A549 (cell line): Measurements from ENCODE around the gene TBX5.

Experiments used
- CHD4 ChIP-seq: fragments of 200-600 bp; sonication (generic); IDR thresholded peaks from 2 replicates; pipeline ENCODE4 v1.6.1; 2016; ENCODE audit warnings: antibody characterized with exemption, mild to moderate bottlenecking, borderline replicate concordance
- GATA3 ChIP-seq: IDR thresholded peaks from 2 replicates; pipeline ENCODE4 v1.6.1; 2012; ENCODE audit warnings: borderline replicate concordance
- MAZ ChIP-seq: fragments of 150-350 bp; IDR thresholded peaks from 2 replicates; pipeline ENCODE4 v1.6.1; 2014; ENCODE audit warnings: antibody characterized with exemption, low read depth, low read length, borderline replicate concordance
- MYC ChIP-seq: IDR thresholded peaks from 2 replicates; pipeline ENCODE4 v1.6.1; 2012; ENCODE audit warnings: mild to moderate bottlenecking, inconsistent platforms, low read length, improper control_type of control experiment, borderline replicate concordance
- POLR2A ChIP-seq: IDR thresholded peaks from 2 replicates; pipeline ENCODE4 v1.6.1; 2012; ENCODE audit warnings: mild to moderate bottlenecking, low read length
- SMC3 ChIP-seq: fragments of >200 bp; sonication (Bioruptor Twin); formaldehyde crosslinking; IDR thresholded peaks from 3 replicates; pipeline ENCODE4 v1.6.1; 2018; ENCODE audit warnings: inconsistent platforms
- TF ChIP-seq, protein P1 (sequence below): fragments of >200 bp; sonication (Bioruptor Twin); formaldehyde crosslinking; IDR thresholded peaks from 3 replicates; pipeline ENCODE4 v1.5.1; 2016
- TF ChIP-seq, protein P2 (sequence below): fragments of 200-600 bp; sonication (generic); IDR thresholded peaks from 2 replicates; pipeline ENCODE4 v1.6.1; 2016; ENCODE audit warnings: antibody characterized with exemption, mild to moderate bottlenecking, moderate library complexity
- TF ChIP-seq, protein P3 (sequence below): IDR thresholded peaks from 2 replicates; pipeline ENCODE4 v1.6.1; 2012

DNA sequence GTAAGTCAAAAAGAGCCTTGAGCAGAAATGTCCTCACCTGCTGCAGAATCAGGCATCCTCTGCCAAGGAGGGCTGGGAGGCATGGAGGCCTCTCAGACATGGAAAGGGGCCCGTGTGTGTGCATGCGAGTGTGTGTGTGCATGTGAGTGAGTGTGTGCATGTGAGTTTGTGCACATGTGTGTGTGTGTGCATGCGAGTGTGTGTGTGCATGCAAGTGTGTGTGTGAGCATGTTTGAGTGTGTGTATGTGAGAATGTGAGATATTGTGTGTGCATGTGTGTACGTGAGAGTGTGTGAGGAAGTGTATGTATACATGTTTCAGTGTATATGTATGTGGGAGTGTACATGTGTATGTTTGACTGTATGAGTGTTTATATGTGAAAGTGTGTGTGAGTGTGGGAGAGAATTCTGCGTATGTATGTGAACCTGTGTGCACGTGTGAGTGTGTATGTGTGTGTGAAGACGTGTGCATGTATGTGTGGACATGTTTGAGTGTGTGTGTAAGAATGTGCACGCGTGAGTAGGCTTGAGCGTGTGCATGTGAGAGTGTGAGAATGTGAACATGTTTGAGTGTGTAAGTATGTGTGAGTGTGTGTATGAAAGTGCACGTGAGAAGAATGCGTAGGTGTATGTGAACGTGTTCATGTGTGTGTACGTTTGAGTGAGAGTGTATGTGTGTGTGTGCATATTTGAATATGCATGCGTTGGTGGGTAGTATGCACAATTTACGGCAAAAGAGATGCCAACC, 90.8 kb downstream of the TBX5 start:
- TF ChIP-seq MAZ = no peak
- no peak for TF ChIP-seq POLR2A
- no peak for TF ChIP-seq MYC
- no peak for TF ChIP-seq CHD4
- TF ChIP-seq, protein P1, sequence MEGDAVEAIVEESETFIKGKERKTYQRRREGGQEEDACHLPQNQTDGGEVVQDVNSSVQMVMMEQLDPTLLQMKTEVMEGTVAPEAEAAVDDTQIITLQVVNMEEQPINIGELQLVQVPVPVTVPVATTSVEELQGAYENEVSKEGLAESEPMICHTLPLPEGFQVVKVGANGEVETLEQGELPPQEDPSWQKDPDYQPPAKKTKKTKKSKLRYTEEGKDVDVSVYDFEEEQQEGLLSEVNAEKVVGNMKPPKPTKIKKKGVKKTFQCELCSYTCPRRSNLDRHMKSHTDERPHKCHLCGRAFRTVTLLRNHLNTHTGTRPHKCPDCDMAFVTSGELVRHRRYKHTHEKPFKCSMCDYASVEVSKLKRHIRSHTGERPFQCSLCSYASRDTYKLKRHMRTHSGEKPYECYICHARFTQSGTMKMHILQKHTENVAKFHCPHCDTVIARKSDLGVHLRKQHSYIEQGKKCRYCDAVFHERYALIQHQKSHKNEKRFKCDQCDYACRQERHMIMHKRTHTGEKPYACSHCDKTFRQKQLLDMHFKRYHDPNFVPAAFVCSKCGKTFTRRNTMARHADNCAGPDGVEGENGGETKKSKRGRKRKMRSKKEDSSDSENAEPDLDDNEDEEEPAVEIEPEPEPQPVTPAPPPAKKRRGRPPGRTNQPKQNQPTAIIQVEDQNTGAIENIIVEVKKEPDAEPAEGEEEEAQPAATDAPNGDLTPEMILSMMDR = no peak
- TF ChIP-seq, protein P2, sequence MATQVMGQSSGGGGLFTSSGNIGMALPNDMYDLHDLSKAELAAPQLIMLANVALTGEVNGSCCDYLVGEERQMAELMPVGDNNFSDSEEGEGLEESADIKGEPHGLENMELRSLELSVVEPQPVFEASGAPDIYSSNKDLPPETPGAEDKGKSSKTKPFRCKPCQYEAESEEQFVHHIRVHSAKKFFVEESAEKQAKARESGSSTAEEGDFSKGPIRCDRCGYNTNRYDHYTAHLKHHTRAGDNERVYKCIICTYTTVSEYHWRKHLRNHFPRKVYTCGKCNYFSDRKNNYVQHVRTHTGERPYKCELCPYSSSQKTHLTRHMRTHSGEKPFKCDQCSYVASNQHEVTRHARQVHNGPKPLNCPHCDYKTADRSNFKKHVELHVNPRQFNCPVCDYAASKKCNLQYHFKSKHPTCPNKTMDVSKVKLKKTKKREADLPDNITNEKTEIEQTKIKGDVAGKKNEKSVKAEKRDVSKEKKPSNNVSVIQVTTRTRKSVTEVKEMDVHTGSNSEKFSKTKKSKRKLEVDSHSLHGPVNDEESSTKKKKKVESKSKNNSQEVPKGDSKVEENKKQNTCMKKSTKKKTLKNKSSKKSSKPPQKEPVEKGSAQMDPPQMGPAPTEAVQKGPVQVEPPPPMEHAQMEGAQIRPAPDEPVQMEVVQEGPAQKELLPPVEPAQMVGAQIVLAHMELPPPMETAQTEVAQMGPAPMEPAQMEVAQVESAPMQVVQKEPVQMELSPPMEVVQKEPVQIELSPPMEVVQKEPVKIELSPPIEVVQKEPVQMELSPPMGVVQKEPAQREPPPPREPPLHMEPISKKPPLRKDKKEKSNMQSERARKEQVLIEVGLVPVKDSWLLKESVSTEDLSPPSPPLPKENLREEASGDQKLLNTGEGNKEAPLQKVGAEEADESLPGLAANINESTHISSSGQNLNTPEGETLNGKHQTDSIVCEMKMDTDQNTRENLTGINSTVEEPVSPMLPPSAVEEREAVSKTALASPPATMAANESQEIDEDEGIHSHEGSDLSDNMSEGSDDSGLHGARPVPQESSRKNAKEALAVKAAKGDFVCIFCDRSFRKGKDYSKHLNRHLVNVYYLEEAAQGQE = no peak
- no peak for TF ChIP-seq SMC3
- TF ChIP-seq, protein P3, sequence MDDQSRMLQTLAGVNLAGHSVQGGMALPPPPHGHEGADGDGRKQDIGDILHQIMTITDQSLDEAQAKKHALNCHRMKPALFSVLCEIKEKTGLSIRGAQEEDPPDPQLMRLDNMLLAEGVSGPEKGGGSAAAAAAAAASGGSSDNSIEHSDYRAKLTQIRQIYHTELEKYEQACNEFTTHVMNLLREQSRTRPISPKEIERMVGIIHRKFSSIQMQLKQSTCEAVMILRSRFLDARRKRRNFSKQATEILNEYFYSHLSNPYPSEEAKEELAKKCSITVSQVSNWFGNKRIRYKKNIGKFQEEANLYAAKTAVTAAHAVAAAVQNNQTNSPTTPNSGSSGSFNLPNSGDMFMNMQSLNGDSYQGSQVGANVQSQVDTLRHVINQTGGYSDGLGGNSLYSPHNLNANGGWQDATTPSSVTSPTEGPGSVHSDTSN = no peak
- no peak for TF ChIP-seq GATA3
